ENCODE results near the gene CSNK1G3.

DNA sequence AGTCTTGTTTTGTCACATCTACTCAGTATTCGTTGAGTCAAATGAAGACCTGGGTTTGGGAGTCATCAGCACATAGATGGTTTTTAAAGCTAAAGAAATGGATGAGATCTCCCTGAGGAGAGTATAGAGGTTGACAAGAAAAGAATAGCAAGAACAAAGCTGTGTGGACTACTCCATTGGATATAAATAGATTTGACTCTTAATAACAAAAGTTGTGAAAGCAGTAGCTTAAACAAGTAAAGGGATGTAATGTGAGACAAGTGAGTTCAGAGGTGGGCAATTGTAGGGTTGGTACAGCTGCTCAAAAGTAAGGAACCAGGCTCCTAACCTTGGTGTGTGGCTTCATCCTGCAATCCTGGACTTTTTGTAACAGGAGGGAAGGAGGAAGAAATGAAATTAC lies 49.3 kb downstream of the CSNK1G3 start:
- TF ChIP-seq TAF1 (IDR thresholded peaks at IDR 0.05; ENCODE audit: borderline replicate concordance, low read depth, low read length) (no peak), POLR2AphosphoS5 (IDR thresholded peaks at IDR 0.05; ENCODE audit: low read depth, low read length) (no peak)
